BJ (cell line): Measurements from ENCODE around the gene RNASEH2A. TPM values are rescaled to one million over a fixed set of nuclear protein-coding genes. Genes with fewer than 3 reads are reported as not detected.

Experiments
- CTCF ChIA-PET: fragments of 350-600 bp; formaldehyde crosslinking; extraction: SDS; loops from one replicate; lab custom pipeline; 2021; ENCODE audit warnings: antibody characterized with exemption, inconsistent platforms; lab: Yijun Ruan, JAX
- POLR2A ChIA-PET: fragments of 300-600 bp; sonication (Branson Sonifier 250); formaldehyde crosslinking; extraction: SDS; loops from one replicate; lab custom pipeline; 2021; ENCODE audit warnings: antibody characterized with exemption; lab: Charles Lee
- DNase-seq: peaks from one replicate; pipeline ENCODE4 v3.0.0-alpha.2; 2011; ENCODE audit warnings: low read depth
- H3K27me3 ChIP-seq: 2 replicates; pipeline ENCODE4 v1.6.0; 2011; ENCODE audit warnings: low read length; ENCODE audit not compliant: control insufficient read depth, insufficient read depth
- H3K36me3 ChIP-seq: 2 replicates; pipeline ENCODE4 v1.5.1; 2011; ENCODE audit warnings: low read length; ENCODE audit not compliant: control insufficient read depth, insufficient read depth
- H3K4me3 ChIP-seq: 2 replicates; pipeline ENCODE4 v1.5.1; 2011; ENCODE audit warnings: low read depth, mild to moderate bottlenecking, control low read depth, low read length
- CTCF ChIP-seq: IDR thresholded peaks from 2 replicates; pipeline ENCODE4 v1.5.1; 2011; ENCODE audit warnings: low read depth, mild to moderate bottlenecking, control low read depth, inconsistent platforms, low read length, moderate library complexity; ENCODE audit not compliant: insufficient read depth
- polyA plus RNA-seq: library from polyadenylated mRNA; depleted of rRNA; stranded (reverse); fragments of >200 nt; gene quantifications from 2 replicates; pipeline ENCODE4 v1.2.3, GENCODE V29; 2011

Gene RNASEH2A
- polyA plus RNA-seq, 1 experiment: 30.3 TPM

GRCh38 chr19:12788042-12788681 lies 18.2 kb upstream of the RNASEH2A start:
- ChIA-PET POLR2A (interaction anchor here (1.4 kb wide), 1 partner anchor 10 kb away, joined by 4 read pairs; no protein-coding TSS in a partner anchor), CTCF (interaction anchor here (1.3 to 3.6 kb wide), 5 partner anchors 11 to 60 kb away, joined by 3 to 28 read pairs (median 7); no protein-coding TSS in a partner anchor)
- Histone ChIP-seq H3K27me3 (no peaks in the 10 kb centered on the region), H3K36me3 (peaks cover 3% of the 10 kb centered on the region), H3K4me3 (no peak overlapping the region)
- TF ChIP-seq CTCF: no peak
- no peak for DNase-seq

GRCh38 chr19:12788682-12789097 lies 17.7 kb upstream of the RNASEH2A start:
- ChIA-PET POLR2A (interaction anchor here (1.4 kb wide), 1 partner anchor 10 kb away, joined by 4 read pairs; no protein-coding TSS in a partner anchor), CTCF (interaction anchor here (1.3 to 3.6 kb wide), 5 partner anchors 11 to 59 kb away, joined by 3 to 28 read pairs (median 7); no protein-coding TSS in a partner anchor)
- no peak for TF ChIP-seq CTCF
- DNase-seq: no peak
- Histone ChIP-seq H3K4me3 (peak overlapping the region; percentile 94), H3K27me3 (no peaks in the 10 kb centered on the region), H3K36me3 (peaks cover 3% of the 10 kb centered on the region)

GRCh38 chr19:12789098-12789903 lies 17.1 kb upstream of the RNASEH2A start:
- Histone ChIP-seq H3K36me3 (peaks cover 3% of the 10 kb centered on the region), H3K4me3 (peak overlapping the region; percentile 94), H3K27me3 (no peaks in the 10 kb centered on the region)
- no peak for TF ChIP-seq CTCF
- no peak for DNase-seq
- ChIA-PET POLR2A (no interaction called here), CTCF (interaction anchor here (0.9 to 3.6 kb wide), 6 partner anchors 12 to 59 kb away, joined by 3 to 28 read pairs (median 8); no protein-coding TSS in a partner anchor)

- H3K4me3 ChIP-seq: peak overlapping the region; percentile 94
- no peak for TF ChIP-seq CTCF
- H3K36me3 ChIP-seq: peaks cover 3% of the 10 kb centered on the region
- POLR2A ChIA-PET: no interaction called here
- no peaks in the 10 kb centered on the region for H3K27me3 ChIP-seq
- CTCF ChIA-PET: interaction anchor here (0.9 to 17.9 kb wide), 6 partner anchors 12 to 30 kb away, joined by 5 to 874 read pairs (median 8); partner anchors contain the start of gene HOOK2
- DNase-seq: peak; percentile 75
Measured at GRCh38 chr19:12789904-12790619, 16.3 kb upstream of the RNASEH2A start.
